Fibroblast of villous mesenchyme (primary cell): Measurements from ENCODE around the gene VAMP7. TPM values are rescaled to one million over a fixed set of nuclear protein-coding genes. Genes with fewer than 3 reads are reported as not detected.
"Not testable (repeated sequence)": the region's sequence is repeated elsewhere in the genome, so short reads cannot be mapped to it uniquely, and the experiment has no call there.

Experiments
- DNase-seq: peaks from one replicate; pipeline ENCODE4 v3.0.0-alpha.2; 2010; ENCODE audit warnings: low read depth
- H3K4me3 ChIP-seq: 2 replicates; pipeline ENCODE4 v1.5.1; 2011; ENCODE audit warnings: low read depth, mild to moderate bottlenecking, low read length
- CTCF ChIP-seq: IDR thresholded peaks from 2 replicates; pipeline ENCODE4 v1.5.1; 2012; ENCODE audit warnings: low read depth, mild to moderate bottlenecking, low read length; ENCODE audit not compliant: insufficient read depth
- total RNA-seq: library from RNA; depleted of rRNA; stranded (reverse); fragments of >200 nt; gene quantifications from 2 replicates; pipeline ENCODE4 v1.2.3, GENCODE V29; 2012

The VAMP7 gene
- 45.7 and 58.7 TPM in 2 replicates for total RNA-seq

- DNase-seq = peak; percentile 93
- peak within 1 kb of the TSS; percentile 93 for H3K4me3 ChIP-seq
- TF ChIP-seq CTCF = no peak
Measured at GRCh38 chrX:155881158-155881993, at the start of gene VAMP7. VAMP7 (plus strand) TSS chrX:155881345; CDS start chrX:155889467, 8,122 bp downstream.

- H3K4me3 ChIP-seq = no peak overlapping the region
- DNase-seq = no peak
- TF ChIP-seq CTCF = no peak
Measured at GRCh38 chrX:155841232-155841631, 39.9 kb upstream of the VAMP7 start.

- not testable (repeated sequence) for H3K4me3 ChIP-seq, DNase-seq
Measured at GRCh38 chrX:155851786-155852185, 29.4 kb upstream of the VAMP7 start.

GRCh38 chrX:155857561-155857960 is 23.6 kb upstream of the VAMP7 start:
- DNase-seq = peak; percentile 7
- H3K4me3 ChIP-seq = no peak overlapping the region
- peak; percentile 26 for TF ChIP-seq CTCF

- DNase-seq = no peak
Measured at GRCh38 chrX:155864655-155865054, 16.5 kb upstream of the VAMP7 start.

GRCh38 chrX:155865193-155865592 is 16.0 kb upstream of the VAMP7 start:
- no peak overlapping the region for H3K4me3 ChIP-seq
- no peak for TF ChIP-seq CTCF
- DNase-seq = no peak

More at GRCh38 chrX:155864655-155865054, 16.5 kb upstream of the VAMP7 start:
- TF ChIP-seq CTCF = peak; percentile 39
- H3K4me3 ChIP-seq = no peak overlapping the region

GRCh38 chrX:155867821-155868220 is 13.3 kb upstream of the VAMP7 start:
- no peak for TF ChIP-seq CTCF
- no peak for DNase-seq
- no peak overlapping the region for H3K4me3 ChIP-seq
